SHP77 (cell line): ENCODE measurements around the gene FBXL17.
"Not testable (repeated sequence)": the region's sequence is repeated elsewhere in the genome, so short reads cannot be mapped to it uniquely, and the experiment has no call there.

ENCODE experiments used
- DNase-seq, 2 experiments: peaks; one replicate each; lab custom pipeline; 2025; lab: John Stamatoyannopoulos, UW

The FBXL17 gene

GRCh38 chr5:108381954-108382783 lies at the start of gene FBXL17:
Gene FBXL17 (minus strand): TSS chr5:108382098.
- DNase-seq: peak; percentile 94 to 97

- no peak for DNase-seq
Observed at GRCh38 chr5:108430931-108431608, 49.2 kb upstream of the FBXL17 start.

DNA sequence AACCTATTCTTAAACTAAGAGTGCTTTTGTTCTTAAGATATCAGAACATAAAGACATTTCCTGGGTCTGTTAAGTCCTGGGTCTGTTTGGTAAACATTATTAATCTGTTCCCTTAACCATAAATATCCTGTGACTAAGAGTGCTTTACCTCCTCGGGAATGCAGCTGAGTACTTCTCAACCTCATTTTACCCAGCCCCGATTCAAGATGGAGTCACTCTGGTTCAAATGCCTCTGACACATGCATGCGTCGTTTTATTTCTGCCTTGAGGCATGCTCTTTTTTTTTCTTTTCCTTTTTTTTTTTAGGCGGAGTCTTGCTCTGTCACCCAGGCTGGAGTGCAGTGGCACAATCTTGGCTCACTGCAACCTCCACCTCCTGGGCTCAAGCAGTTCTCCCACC lies 39.8 kb upstream of the FBXL17 start:
- no peak for DNase-seq

DNA sequence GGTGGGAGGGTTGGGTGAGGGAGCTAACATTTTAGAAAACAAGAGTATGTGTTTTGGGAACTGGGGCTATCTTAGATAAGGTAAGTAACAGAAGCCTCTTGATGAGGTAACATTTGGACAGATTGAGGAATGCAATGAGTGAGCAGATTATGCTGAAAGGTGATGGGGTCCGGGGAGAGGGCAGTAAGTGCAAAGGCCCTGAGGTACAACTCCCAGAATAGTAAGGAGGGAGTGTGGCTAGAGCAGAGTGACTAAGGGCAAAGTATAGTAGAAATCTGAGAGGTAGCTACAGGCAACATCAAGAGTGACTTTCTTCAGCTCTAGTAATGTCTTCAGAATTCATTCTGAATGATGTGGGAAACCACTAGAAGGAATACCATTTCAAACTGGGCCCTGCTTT lies 38.9 kb upstream of the FBXL17 start:
- DNase-seq: no peak

DNA sequence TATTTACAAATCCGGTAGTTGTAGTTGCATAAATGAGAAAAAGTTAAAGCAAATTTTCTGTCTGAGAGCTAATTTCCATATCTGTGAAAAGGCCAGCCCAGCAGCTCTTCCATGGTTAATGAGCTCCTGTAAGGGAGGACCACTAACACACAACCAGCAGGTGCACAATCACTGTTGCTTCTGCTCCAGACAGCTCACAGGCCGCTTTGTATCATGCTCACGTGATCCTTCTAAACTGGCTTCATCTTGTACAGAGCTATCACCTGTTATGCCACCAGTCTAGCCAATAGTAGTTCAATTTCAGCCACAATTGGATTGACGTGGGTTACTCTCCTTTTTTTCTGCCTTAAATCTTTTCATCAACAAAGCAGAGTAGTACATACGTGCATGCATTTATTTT lies 38.3 kb upstream of the FBXL17 start:
- DNase-seq: peak; percentile 37 to 41

- no peak for DNase-seq
Observed at GRCh38 chr5:108418197-108418596, 36.3 kb upstream of the FBXL17 start.

GRCh38 chr5:108417166-108417670 lies 35.3 kb upstream of the FBXL17 start:
- DNase-seq: no peak

DNA sequence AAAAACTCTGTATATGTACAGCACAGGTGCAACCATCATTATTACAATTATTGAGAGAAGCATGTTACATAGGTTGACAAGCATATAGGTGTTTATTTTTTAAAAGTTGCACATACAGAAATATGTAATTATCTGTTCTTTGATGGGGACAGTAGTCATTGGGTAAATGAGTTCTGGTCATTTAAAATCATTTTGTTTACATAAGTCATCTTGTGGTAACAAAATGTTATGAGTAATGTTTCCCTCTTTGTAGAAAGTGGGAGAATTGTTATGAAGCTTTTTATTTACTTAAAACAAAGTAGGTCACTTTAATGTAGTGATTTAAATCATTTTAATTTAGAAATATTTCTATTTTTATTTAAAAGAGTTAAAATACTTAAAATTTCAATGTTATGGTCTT lies 33.8 kb upstream of the FBXL17 start:
- no peak for DNase-seq

DNA sequence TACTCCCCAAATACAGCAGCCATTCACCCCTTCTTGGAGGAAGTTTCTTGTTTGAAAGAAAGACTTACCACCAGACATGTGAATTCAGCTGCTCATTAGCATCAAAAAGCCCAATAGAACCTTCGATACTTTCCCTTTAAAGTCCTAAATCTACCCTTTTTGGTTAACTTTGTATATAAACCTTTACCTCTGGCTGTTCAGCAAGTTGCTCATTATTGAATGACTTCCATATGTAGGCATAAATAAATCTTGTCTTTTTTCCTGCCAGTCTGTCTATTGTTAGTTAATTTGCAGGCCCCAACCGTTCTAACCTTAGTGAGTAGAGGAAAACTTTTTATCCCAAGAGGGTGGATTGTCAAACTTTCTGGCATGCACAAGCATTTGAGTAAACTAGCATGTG lies 27.9 kb upstream of the FBXL17 start:
- DNase-seq: no peak

DNA sequence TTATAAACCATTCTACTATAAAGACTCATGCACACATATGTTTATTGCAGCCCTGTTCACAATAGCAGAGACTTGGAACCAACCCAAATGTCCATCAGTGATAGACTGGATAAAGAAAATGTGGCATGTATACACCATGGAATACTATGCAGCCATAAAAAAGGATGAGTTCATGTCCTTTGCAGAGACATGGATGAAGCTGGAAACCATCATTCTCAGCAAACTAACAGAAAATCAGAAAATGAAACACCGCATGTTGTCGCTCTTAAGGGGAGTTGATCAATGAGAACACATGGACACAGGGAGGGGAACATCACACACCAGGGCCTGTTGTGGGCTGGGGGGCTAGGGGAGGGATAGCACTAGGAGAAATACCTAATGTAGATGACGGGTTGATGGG lies 23.3 kb upstream of the FBXL17 start:
- not testable (repeated sequence) for DNase-seq

GRCh38 chr5:108398964-108399363 lies 17.1 kb upstream of the FBXL17 start:
- DNase-seq: no peak

GRCh38 chr5:108396837-108397236 lies 14.9 kb upstream of the FBXL17 start:
- not testable (repeated sequence) for DNase-seq

GRCh38 chr5:108387758-108388157 lies 5.9 kb upstream of the FBXL17 start:
- DNase-seq: no peak

GRCh38 chr5:108386345-108387061 lies 4.6 kb upstream of the FBXL17 start:
- DNase-seq: no peak

- no peak for DNase-seq
Observed at GRCh38 chr5:108384741-108385140, 2.8 kb upstream of the FBXL17 start.

DNA sequence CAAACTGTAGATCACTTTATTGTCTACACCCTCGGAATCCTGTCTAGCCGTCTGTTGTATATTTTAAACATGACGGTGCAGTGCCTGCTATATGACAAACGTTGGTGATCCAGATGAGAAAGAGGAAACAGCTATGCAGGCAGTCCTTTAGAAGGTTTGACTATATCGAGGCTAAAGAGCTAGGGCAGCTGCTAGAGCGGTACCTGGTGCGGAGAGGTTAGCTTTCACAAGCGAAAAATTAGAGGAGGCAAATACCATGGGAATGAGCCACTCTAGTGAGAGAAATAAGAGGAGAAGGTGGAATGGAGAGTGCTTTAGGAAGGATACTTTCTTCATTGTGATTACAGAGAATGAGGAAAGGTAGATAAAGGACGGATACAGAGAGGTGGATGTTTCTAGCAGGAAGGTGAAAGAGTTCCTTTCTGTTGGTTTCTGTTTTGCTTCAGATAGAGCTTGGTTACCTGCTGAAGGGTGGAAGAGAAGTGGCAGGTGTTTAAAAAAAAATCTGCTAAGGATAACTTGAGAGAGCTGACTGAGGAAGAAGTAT lies 959 bp upstream of the FBXL17 start:
- DNase-seq: peak in 1 of 2 experiments; percentile 33

GRCh38 chr5:108381350-108381953 lies 446 bp downstream of the FBXL17 start:
- peak in 1 of 2 experiments; percentile 36 for DNase-seq

GRCh38 chr5:108380531-108381349 lies 1.2 kb downstream of the FBXL17 start:
- DNase-seq: peak; percentile 8 to 39

GRCh38 chr5:108379722-108380530 lies 2.0 kb downstream of the FBXL17 start:
- DNase-seq: no peak

GRCh38 chr5:108375768-108376167 lies 6.1 kb downstream of the FBXL17 start:
- DNase-seq: no peak
